HG02571 (cell line): ENCODE results near the gene MACROD2.
"Not testable (repeated sequence)": the region's sequence is repeated elsewhere in the genome, so short reads cannot be mapped to it uniquely, and the experiment has no call there.

Experiments used
- ATAC-seq: cut with Tn5 transposase; IDR thresholded peaks from one replicate; pipeline ENCODE4 v1.9.1; 2021; ENCODE audit warnings: mild to moderate bottlenecking, moderate library complexity; ENCODE audit not compliant: unreplicated experiment

The MACROD2 gene

DNA sequence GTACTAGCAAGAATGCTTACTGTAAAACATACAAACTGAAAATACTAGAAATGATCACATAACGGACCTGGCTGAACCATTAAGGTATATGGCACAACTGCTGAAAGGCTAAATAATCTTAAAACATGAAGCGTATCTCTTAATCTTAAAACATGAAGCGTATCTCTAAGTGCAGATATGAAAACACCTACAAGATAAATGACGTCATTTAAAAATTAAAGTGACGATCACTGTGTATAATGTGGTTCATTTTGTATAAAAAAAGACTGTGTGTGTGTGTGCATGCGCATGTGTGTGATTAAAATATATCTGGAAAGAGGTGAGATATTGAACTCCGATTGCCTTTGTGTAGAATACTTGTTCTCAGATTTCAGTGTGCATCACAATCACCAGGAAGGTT lies 1797.5 kb downstream of the MACROD2 start:
- no peak for ATAC-seq

DNA sequence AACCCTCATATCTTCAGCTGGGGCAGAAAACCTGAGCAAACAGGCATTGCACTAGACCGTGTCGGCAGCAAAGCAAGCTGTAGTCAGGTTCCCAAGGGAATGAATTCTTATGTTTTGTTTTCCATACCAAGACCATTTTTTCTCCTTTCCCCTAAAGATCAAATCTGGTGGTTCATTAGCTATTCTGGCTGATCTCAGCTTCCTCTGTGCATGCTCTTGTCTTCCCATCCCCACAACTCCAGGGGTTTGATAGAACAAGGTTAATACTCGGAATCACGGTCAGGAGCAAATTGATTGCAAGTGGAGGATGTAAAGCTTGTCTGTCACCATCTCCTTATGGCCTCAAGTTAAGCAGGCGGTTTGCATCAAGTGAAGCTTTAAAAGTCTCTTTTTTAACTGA lies 1799.1 kb downstream of the MACROD2 start:
- ATAC-seq, result no peak

DNA sequence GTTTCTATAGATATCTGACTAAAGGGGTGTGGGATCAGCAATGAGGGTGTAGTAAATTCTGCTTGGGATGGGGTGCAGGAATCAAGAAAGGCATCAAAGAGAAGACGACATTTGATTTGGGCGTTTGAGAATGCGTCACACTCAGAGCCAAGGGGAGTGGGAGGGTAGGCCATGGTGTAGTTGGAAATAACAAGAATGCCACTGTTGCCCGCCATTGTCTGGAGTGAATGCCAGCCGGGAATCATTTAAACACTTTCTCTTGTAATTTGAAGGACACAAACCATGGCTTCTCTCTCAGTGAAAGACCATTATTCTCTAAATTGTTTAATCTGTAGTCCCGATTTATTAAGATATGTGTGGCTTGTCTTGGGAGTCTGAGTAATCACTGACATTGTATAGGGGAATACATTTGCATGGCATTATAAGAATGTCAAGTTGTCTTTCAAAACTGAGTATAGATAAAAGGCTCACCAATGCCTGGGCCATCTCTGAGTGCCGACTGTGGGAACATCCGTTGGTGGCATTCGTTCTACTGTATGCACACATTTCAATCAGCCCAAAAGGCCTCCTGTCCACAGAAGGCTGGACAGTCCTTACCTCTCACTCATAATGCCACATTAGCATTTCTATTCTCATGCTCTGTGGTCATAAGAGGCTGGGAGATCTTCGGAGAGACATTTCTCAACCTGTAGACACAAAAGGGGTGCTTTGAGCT lies 1800.1 kb downstream of the MACROD2 start:
- ATAC-seq, result no peak

DNA sequence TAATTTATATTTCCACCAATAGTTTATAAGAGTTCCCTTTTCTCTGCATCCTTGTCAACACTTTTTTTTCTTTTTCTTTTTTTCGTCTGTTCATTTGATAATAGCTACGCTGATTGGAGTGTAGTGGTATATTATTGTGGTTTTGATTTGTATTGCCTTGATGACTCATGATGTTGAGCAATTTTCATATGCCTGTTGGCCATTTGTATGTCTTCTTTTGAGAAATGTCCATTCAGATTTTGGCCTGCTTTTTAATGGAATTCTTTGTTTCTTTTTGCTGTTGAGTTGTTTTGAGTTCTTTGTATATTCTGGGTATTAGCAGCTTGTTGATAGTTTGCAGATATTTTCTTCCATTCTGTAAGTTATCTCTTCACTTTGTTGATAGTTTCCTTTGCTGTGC lies 1804.6 kb downstream of the MACROD2 start:
- ATAC-seq, result no peak

DNA sequence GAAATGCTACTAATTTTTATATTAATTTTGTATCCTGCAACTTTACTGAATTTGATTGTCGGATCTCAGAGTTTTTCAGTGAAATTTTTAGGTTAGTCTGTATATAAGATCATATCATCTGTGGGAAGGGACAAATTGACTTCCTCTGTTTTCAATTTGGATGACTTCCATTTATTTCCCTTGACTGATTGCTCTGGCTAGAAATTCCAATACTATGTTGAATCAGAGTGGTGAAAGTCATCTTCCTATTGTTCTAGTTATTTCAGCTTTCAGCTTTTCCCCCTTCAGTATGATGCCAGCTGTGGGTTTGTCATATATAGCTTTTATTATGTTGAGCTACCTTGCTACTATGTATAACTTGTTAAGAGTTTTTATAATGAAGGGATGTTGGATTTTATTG lies 1806.7 kb downstream of the MACROD2 start:
- ATAC-seq, result no peak

DNA sequence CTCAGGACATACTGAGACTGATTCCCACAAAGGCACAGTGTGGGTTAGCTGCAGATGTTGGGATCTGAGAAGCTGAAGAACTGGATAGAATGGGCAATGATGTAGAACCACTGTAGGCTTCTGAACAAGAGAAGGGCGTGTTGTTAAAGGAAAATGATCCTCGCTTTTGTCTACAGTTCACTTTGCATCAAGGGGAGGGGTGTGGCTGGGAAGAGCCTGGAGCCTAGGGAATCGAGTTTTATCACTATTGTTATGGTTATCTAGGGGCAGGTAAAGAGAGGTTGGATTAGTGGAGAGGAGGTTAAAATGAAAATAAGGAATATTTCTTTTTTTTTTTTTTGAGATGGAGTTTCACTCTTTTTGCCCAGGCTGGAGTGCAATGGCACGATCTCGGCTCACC lies 1809.8 kb downstream of the MACROD2 start:
- no peak for ATAC-seq

DNA sequence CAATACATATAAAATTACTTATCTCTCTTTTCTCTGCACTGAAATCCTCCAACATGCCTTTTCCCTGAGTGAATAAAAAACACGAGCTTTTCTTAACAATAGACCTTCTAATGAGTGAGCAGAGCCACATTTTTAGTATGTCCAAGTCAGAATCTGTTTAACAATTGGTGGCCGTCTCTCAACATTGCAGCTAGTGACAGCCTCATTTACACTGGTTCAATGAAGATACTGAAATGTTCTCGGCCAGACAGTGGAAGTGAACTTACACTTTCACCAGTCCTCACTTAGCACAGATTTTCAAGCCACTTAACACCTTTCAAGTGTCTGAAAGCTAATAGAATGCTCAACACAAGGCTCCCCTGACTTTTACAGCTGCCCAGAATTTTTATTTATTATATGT lies 1810.8 kb downstream of the MACROD2 start:
- ATAC-seq, result no peak

DNA sequence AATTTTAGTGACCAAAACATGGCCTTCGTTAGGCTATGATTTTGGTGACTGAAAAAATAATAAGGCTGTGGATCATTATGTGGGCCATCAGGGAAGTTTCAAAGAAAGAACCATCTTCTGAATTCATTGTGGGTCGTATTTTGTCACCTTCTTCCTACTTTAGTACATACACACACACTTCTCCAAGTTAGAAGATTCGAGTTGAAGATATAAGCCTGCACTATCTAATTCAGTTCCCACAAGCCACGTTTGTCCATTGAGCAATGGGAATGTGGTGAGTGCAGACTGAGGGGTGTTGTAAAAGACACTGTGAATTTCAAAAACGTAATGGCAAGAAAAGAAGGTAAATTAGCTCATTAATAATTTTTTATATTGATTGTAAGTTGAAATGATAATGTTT lies 1812.0 kb downstream of the MACROD2 start:
- no peak for ATAC-seq

DNA sequence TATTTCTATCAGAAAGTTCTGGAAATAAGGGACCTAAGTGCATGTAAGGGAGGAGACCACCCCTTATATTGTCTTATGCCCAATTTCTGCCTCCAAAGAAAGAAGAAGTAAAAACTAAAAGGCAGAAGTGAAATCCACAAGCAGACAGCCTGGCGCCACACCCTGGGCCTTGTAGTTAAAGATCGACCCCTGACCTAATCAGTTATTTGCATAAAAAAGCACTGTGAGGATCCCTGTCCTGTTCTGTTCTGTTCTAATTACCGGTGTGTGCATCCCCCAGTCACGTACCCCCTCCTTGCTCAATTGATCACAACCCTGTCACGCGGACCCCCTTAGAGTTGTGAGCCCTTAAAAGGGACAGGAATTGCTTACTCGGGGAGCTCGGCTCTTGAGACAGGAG lies 1812.5 kb downstream of the MACROD2 start:
- not testable (repeated sequence) for ATAC-seq

DNA sequence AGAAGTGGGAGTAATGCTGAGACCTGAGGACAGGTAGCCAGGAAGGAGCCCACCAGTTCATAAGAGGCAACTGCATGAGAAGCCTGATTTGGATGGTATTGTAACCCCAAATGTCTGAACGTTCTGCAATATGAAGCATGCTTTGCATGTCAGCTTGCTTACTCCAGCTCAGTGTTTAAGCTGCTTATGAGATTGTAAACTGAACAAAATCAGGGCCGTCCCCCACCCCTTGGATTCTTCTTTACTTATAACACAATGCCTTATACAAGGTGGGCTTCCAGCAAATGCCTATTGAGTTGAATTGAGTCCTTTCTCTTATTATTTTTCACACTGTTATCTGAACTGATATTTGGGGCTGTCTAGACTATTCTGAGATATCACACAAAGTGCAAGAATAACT lies 1816.6 kb downstream of the MACROD2 start:
- ATAC-seq, result no peak

DNA sequence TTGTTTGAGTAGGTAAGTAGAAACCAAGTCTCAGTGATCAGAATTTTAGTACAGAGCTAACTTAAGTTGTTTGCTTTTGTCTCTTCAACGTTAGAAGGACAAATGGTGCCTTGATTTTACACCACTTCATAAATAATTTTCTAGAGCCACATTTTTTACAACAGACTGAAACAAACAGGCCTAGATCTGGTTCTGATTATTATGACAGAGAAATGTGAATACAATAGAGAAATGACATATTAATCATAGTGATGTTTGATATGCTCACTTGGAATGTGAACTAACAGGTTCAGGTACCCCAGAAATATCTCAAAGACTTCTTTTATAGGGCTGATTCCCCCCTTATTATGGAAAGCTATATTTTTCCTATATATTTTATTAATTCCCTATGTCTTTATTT lies 1817.4 kb downstream of the MACROD2 start:
- ATAC-seq, result no peak

DNA sequence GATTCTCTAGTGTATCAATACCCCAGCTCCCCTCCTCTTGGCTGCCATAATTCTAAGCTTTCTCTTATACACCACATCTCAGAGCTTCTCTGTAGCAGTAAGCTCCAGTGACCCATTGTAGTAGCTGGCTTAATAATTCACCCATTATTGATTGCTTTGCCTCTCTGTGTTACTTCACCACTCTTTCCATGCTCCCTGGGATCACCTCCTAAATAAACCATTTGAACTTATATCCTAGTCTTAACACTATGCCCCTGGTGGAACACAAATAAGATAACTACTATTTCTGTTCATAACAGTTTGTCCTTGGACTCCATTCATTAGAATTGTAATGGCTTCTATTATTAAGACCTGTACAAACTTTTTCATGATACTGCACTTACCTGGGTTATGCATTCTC lies 1819.0 kb downstream of the MACROD2 start:
- no peak for ATAC-seq

DNA sequence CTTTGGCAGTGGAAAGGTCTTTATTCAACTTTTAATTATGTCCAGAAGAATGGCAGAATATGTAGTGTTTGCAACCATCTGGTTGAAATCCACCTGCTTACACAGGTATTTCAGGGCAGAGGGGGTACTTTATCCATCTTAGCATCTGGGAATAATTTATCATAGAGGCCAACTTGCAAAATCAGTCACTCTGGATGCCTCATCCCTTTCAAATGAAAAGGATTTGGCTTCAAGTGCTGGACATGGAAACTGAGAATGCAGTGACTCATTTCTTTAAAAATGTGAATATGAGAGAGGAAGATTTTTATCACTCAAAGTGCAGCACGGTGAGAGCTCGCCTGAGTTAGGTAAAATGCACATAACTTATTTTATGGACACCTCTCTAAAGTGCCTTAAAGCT lies 1819.6 kb downstream of the MACROD2 start:
- no peak for ATAC-seq

DNA sequence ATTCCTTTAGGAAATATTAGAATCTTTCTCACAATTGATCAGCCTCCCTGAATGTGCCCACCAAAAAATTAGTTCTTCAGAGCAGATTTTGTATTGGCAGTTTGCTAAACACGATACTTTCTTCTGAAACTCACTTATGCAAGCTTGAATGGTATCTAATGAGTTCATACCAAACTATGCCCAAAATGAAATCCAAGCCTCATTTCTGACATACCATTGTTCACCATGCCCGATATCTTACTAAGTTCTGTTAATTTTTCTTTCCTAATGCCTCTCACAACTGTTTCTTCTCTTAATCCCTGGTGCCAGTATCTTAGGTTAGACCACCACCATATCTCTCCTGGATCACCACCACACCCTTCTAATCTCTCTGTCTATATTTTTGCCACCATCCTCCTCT lies 1822.0 kb downstream of the MACROD2 start:
- ATAC-seq, result no peak

DNA sequence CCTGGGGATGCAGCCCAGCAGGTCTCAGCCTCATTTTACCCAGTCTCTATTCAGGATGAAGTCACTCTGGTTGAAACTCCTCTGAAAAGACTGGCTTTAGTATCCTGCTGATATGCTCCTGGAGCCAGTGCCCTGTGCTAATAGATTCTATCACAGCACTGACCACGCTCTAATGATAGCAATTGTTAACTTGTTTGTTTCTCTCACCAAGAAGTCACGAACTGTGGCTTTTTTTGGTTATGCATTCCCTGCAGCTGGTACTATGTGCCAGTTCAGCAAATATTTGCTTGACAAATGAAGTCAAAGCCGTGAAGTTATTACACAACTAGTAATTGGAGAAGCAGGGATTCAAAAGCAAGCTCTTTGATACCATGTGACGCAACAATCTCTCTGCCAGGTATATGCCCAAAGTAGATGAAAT lies 1823.3 kb downstream of the MACROD2 start:
- no peak for ATAC-seq

DNA sequence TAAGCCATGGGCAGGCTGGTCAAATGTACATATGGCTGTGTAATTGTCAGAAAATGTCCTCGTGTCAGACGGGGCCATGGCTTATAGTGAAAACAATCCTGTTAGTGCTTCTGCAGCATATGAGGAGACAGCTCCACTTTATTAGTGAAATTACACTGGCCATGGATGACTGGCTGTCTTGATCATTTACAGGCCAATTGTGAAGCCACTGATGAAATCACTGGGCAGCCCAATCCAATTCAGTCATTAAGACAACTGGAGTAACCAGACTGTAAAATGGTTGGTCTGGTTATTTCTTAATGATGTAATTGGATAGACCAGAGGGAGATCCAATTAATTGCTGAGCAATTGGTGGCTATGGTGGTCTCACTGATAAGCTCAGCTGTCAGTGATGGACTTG lies 1828.4 kb downstream of the MACROD2 start:
- no peak for ATAC-seq

DNA sequence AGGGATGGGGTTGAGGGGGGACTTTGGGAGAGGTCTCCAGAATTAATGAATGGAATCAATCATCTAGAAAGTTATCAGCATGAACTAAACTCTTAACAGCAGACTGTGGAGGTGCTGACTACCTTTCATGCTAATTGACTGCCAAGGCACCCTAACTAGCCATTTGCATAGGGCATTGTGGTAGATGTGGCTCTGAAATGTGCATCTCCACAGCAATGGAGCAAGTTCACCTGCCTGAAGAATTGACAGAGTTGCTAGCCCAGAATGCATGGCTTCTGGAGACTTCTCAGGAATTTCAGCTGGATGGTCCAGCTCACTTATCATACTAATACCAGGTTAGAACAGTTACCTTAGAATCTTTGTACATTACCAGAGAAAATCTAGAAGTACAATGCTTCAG lies 1832.3 kb downstream of the MACROD2 start:
- ATAC-seq, result no peak

DNA sequence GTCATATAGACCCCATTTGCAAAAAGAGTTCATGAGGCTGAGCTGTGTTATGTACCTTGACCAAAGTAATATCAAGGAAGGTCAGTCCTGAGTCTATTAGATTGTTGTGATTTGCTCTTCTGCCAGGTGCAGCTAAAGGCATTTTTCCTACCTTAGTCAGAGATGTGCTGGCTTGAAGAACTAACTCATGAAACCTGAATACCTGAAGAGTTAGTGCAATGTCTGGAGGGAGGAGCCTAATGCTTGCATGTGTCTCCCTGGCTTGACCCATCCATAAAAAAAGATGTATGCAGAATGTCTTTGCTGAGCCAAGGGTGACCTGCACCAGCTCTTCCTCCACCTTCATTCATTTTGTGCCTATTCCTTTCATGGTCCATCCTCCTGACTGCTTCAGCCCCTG lies 1835.9 kb downstream of the MACROD2 start:
- no peak for ATAC-seq

DNA sequence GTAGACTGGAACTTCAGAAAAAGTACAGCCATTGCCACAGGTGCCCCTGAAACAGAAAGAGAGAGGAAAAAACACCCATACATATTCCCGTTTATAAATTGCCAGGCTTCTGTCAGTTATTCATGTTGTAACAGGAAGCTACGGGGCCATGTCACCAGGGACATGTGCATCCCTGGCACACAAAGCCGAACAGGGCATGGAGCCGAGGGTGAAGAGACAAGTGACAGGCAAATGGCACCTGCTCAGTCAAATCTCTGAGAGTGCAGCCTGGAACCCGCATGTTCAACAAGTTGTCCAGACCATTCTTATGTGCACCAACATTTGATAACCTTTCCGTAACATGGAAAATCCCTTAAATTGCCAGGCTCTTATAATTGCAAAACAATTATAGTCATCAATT lies 1837.2 kb downstream of the MACROD2 start:
- no peak for ATAC-seq

DNA sequence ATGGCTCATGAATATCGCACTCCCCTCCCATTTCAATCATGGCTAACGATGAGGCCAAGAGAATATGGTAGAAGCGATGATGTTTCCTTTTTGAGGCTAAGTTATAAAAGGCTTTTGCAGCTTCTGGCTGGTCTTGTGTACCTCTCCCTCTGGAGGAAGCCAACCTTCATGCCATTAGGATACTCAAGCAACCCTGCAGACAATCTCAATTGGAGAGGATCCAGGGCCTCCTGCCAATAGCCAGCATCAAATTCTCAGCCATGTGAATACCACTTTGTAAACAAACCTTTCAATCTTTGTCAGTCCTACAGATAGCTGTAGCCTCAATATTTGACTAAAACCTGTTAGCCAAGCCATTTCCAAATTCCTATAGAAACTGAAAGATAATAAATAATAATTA lies 1839.5 kb downstream of the MACROD2 start:
- no peak for ATAC-seq

DNA sequence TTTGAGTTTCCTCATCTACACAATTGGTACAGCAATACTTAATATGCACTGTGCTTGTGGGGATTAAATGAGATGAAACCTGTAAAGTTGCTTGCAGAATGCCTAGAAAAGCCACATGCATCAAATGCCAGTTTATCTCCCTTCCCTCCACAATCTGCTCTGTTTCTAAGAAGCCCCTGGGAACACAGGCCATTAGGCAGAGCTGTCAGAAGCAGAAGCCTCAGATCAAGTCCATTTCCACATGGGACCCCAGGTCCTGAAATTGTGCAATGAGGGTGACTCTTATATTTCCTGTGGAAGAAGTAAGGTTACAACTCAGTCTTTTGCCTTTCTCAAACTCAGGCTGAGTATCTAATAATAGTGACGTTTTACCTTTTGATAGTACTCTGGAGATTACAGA lies 1840.5 kb downstream of the MACROD2 start:
- no peak for ATAC-seq

DNA sequence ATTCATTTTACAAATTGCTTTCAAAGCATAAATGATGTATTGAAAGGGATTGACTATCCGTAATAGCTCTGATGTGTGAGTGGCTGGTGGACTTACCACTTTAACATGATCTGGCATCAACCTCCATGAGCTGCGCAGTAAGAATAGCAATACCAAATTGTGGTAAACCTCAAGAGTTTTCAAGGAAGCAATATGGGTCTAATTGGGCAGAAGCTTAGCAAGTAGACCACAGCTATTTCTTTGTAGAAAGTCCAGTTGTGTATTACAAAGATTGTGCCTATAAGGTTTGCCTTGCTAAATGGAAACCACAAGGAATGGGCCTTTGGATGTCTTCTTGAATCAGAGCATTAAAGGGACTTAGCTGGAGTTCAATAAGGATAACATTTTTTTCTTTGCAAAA lies 1841.3 kb downstream of the MACROD2 start:
- no peak for ATAC-seq

DNA sequence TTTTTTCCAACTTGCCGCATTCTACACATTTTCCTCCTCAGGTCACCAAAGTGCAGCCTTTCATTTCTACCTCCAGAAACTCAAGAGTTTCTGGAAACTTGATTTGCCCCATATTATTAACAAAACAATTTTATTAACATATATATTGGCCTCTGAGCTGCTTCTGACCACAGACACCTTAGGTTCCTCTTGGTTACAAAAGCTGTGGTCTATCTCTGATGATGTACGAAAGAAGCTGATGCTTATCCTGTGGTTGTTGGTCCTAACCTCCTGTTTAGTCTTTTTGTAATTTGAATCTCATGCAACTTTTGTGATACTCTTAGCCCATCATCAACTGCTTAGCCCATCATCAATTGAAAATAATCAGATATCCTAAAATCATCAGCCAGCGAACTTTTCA lies 1842.2 kb downstream of the MACROD2 start:
- ATAC-seq, result no peak
